T1000 (cell line): Measurements from ENCODE around the gene ESYT1.
A peak's percentile ranks its signal among the peaks of the same experiment; 100 is the strongest.
"Not testable (repeated sequence)": the region's sequence is repeated elsewhere in the genome, so short reads cannot be mapped to it uniquely, and the experiment has no call there.

ENCODE experiments used
- DNase-seq: peaks from one replicate; lab custom pipeline; 2025; ENCODE audit warnings: mixed read lengths; lab: John Stamatoyannopoulos, UW

The ESYT1 gene

GRCh38 chr12:56103823-56104108 is 24.3 kb upstream of the ESYT1 start:
- no peak for DNase-seq

- peak; percentile 99 for DNase-seq
Observed at GRCh38 chr12:56104109-56104814, 23.8 kb upstream of the ESYT1 start, which contains the start of gene PA2G4. Gene PA2G4, plus strand, starts transcription at chr12:56104559. Its CDS starts 179 bp downstream, at chr12:56104738.

GRCh38 chr12:56104815-56105608 is 23.1 kb upstream of the ESYT1 start:
- DNase-seq, result no peak

GRCh38 chr12:56105609-56105902 is 22.5 kb upstream of the ESYT1 start:
- no peak for DNase-seq

- DNase-seq, result no peak
Observed at GRCh38 chr12:56107242-56107641, 20.8 kb upstream of the ESYT1 start.

GRCh38 chr12:56110571-56110970 is 17.5 kb upstream of the ESYT1 start:
- DNase-seq, result no peak

- DNase-seq, result no peak
Observed at GRCh38 chr12:56114084-56114483, 14.0 kb upstream of the ESYT1 start.

- no peak for DNase-seq
Observed at GRCh38 chr12:56115329-56115728, 12.7 kb upstream of the ESYT1 start.

GRCh38 chr12:56116267-56117081 is 11.6 kb upstream of the ESYT1 start, which contains the start of gene RPL41:
Gene RPL41, plus strand, starts transcription at chr12:56116633.
- DNase-seq, result peak; percentile 90

- not testable (repeated sequence) for DNase-seq
Observed at GRCh38 chr12:56117082-56117706, 10.9 kb upstream of the ESYT1 start.

GRCh38 chr12:56117778-56118687 is 10.0 kb upstream of the ESYT1 start, which contains the start of gene ZC3H10:
Gene ZC3H10, plus strand, starts transcription at chr12:56118266. Its CDS starts 2,297 bp downstream, at chr12:56120563.
- DNase-seq, result peak; percentile 99

GRCh38 chr12:56118688-56119357 is 9.2 kb upstream of the ESYT1 start:
- no peak for DNase-seq

- peak; percentile 63 for DNase-seq
Observed at GRCh38 chr12:56119361-56119796, 8.7 kb upstream of the ESYT1 start.

GRCh38 chr12:56120158-56120846 is 7.8 kb upstream of the ESYT1 start:
- DNase-seq, result no peak

GRCh38 chr12:56121204-56121870 is 6.7 kb upstream of the ESYT1 start:
- no peak for DNase-seq

GRCh38 chr12:56122637-56123036 is 5.4 kb upstream of the ESYT1 start:
- DNase-seq, result no peak

- no peak for DNase-seq
Observed at GRCh38 chr12:56124133-56124532, 3.9 kb upstream of the ESYT1 start.

- DNase-seq, result no peak
Observed at GRCh38 chr12:56126732-56127239, 1.3 kb upstream of the ESYT1 start.

- no peak for DNase-seq
Observed at GRCh38 chr12:56127485-56127887, 581 bp upstream of the ESYT1 start.
